Gastrocnemius medialis (tissue), 4 donors: ENCODE measurements around the gene GSK3B.

Experiments used
- POLR2A ChIP-seq, 2 donors: fragments of 450-650 bp; IDR thresholded peaks; one replicate each; pipeline ENCODE4 v1.6.1; 2017; ENCODE audit warnings: antibody characterized with exemption in 2 of 2, mild to moderate bottlenecking in 2 of 2, moderate library complexity in 2 of 2
- TF ChIP-seq, protein P1 (sequence below), 5 experiments: fragments of 450-650 bp in 3 of 5; fragments of 200-600 bp in 2 of 5; sonication (generic) in 2 of 5; IDR thresholded peaks in 4 of 5; conservative IDR thresholded peaks in 1 of 5; 1 replicate in 4 of 5; 2 replicates in 1 of 5; pipeline ENCODE4 v1.5.1; 2016 to 2019; ENCODE audit warnings: antibody characterized with exemption in 5 of 5, mild to moderate bottlenecking in 3 of 5, moderate library complexity in 3 of 5

DNA sequence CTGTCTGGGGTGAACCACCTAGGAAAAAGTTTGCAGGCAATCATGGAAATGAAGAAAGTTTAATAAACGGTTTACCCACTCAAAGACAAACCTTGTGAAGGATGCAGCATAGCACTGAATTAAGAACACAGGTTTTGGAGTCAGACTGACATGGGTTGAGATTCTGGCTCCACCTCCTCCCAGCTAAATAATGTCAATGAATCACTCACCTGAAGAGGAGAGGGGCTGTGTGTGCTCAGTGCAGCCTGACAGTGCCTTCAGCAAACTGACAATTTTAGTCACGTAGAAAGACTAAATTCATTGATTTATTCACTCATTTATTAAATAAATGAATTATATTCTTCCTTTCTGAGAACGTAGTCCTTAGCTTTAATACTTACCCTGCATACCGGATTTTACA is 293.4 kb downstream of the GSK3B start:
- TF ChIP-seq, protein P1, sequence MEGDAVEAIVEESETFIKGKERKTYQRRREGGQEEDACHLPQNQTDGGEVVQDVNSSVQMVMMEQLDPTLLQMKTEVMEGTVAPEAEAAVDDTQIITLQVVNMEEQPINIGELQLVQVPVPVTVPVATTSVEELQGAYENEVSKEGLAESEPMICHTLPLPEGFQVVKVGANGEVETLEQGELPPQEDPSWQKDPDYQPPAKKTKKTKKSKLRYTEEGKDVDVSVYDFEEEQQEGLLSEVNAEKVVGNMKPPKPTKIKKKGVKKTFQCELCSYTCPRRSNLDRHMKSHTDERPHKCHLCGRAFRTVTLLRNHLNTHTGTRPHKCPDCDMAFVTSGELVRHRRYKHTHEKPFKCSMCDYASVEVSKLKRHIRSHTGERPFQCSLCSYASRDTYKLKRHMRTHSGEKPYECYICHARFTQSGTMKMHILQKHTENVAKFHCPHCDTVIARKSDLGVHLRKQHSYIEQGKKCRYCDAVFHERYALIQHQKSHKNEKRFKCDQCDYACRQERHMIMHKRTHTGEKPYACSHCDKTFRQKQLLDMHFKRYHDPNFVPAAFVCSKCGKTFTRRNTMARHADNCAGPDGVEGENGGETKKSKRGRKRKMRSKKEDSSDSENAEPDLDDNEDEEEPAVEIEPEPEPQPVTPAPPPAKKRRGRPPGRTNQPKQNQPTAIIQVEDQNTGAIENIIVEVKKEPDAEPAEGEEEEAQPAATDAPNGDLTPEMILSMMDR (IDR thresholded peaks at IDR 0.05 in 4 of 5, conservative IDR thresholded peaks at IDR 0.05 in 1 of 5), result no peak
- no peak for TF ChIP-seq POLR2A (IDR thresholded peaks at IDR 0.05)
